ENCODE results near the gene GMCL2.

DNA sequence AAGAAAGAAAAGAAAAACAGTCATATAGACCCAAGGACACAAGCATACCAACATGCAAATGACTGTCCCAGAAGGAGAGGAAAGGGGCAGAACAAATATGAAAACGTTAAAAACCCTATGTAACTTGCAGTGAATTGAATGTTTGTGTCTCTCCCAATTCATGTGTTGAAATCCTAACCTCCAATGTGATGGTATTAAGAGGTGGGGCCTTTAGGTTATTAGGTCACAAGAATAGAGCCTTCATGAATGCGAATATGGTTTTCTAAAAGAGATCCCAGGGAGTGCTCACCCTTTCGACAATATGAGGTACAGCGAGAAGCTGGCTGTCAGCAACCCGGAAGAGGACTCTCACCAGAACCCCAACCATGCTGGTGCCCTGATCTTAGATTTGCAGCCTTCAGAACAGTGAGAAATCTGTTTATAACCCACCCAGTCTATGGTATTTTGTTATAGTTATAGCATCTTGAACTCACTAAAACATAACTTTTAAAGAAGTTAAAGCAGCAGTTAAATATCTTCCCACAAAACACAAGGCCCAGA lies 31.1 kb upstream of the GMCL2 start:
- TF ChIP-seq, protein P1, sequence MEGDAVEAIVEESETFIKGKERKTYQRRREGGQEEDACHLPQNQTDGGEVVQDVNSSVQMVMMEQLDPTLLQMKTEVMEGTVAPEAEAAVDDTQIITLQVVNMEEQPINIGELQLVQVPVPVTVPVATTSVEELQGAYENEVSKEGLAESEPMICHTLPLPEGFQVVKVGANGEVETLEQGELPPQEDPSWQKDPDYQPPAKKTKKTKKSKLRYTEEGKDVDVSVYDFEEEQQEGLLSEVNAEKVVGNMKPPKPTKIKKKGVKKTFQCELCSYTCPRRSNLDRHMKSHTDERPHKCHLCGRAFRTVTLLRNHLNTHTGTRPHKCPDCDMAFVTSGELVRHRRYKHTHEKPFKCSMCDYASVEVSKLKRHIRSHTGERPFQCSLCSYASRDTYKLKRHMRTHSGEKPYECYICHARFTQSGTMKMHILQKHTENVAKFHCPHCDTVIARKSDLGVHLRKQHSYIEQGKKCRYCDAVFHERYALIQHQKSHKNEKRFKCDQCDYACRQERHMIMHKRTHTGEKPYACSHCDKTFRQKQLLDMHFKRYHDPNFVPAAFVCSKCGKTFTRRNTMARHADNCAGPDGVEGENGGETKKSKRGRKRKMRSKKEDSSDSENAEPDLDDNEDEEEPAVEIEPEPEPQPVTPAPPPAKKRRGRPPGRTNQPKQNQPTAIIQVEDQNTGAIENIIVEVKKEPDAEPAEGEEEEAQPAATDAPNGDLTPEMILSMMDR (IDR thresholded peaks at IDR 0.05) = no peak
- TF ChIP-seq POLR2A (IDR thresholded peaks at IDR 0.05) = no peak
